ENCODE data around the gene UBE2D4.
"Not testable (repeated sequence)": the region's sequence is repeated elsewhere in the genome, so short reads cannot be mapped to it uniquely, and the experiment has no call there.

UBE2D4 gene

GRCh38 chr7:43968172-43969040 is 42.2 kb downstream of the UBE2D4 start:
- DNase-seq (ENCODE audit: low read depth), result not testable (repeated sequence)

- DNase-seq (ENCODE audit: low read depth), result not testable (repeated sequence)
These were observed 43.4 kb downstream of the UBE2D4 start for GRCh38 chr7:43969586-43969985.

GRCh38 chr7:43970698-43971097 is 44.5 kb downstream of the UBE2D4 start:
- not testable (repeated sequence) for DNase-seq (ENCODE audit: low read depth)

GRCh38 chr7:43974033-43974573 is 47.9 kb downstream of the UBE2D4 start:
- not testable (repeated sequence) for DNase-seq (ENCODE audit: low read depth)

GRCh38 chr7:43974725-43975482 is 48.7 kb downstream of the UBE2D4 start:
- DNase-seq (ENCODE audit: low read depth), result not testable (repeated sequence)

GRCh38 chr7:43977525-43977924 is 51.3 kb downstream of the UBE2D4 start:
- DNase-seq (ENCODE audit: low read depth), result no peak

GRCh38 chr7:43978102-43978501 is 51.9 kb downstream of the UBE2D4 start:
- not testable (repeated sequence) for DNase-seq (ENCODE audit: low read depth)

- DNase-seq (ENCODE audit: low read depth), result not testable (repeated sequence)
These were observed 56.6 kb downstream of the UBE2D4 start for GRCh38 chr7:43982848-43983247.

- not testable (repeated sequence) for DNase-seq (ENCODE audit: low read depth)
These were observed 57.5 kb downstream of the UBE2D4 start for GRCh38 chr7:43983736-43984135.

- peak; percentile 83 for DNase-seq (ENCODE audit: low read depth)
These were observed 59.9 kb downstream of the UBE2D4 start for GRCh38 chr7:43985904-43986864.

GRCh38 chr7:43987476-43987875 is 61.2 kb downstream of the UBE2D4 start:
- not testable (repeated sequence) for DNase-seq (ENCODE audit: low read depth)

- not testable (repeated sequence) for DNase-seq (ENCODE audit: low read depth)
These were observed 63.9 kb downstream of the UBE2D4 start for GRCh38 chr7:43990011-43990585.

GRCh38 chr7:43990829-43991228 is 64.6 kb downstream of the UBE2D4 start:
- not testable (repeated sequence) for DNase-seq (ENCODE audit: low read depth)

GRCh38 chr7:43992896-43993295 is 66.7 kb downstream of the UBE2D4 start:
- DNase-seq (ENCODE audit: low read depth), result not testable (repeated sequence)

GRCh38 chr7:43994681-43995080 is 68.4 kb downstream of the UBE2D4 start:
- not testable (repeated sequence) for DNase-seq (ENCODE audit: low read depth)

GRCh38 chr7:43997532-43997931 is 71.3 kb downstream of the UBE2D4 start, which contains the start of gene SPDYE1:
TSS of gene SPDYE1 (plus strand) at chr7:43997897. CDS start at chr7:43999950, 2,053 bp downstream.
- DNase-seq (ENCODE audit: low read depth), result not testable (repeated sequence)
